Tibial nerve (tissue), 4 donors: Measurements from ENCODE around the gene CALHM5.

Experiments
- CTCF ChIP-seq, 5 experiments: fragments of 200-600 bp in 3 of 5; fragments of 450-650 bp in 2 of 5; sonication (generic) in 3 of 5; IDR thresholded peaks; one replicate each; pipeline ENCODE4 v1.5.1; 2016 to 2019; ENCODE audit warnings: antibody characterized with exemption in 5 of 5, mild to moderate bottlenecking in 3 of 5, moderate library complexity in 2 of 5
- EP300 ChIP-seq, 2 donors: sonication (generic); formaldehyde crosslinking; IDR thresholded peaks; one replicate each; pipeline ENCODE4 v1.6.1; 2017; ENCODE audit warnings: antibody characterized with exemption in 2 of 2, mild to moderate bottlenecking in 1 of 2
- POLR2A ChIP-seq, 2 donors: fragments of 450-650 bp; IDR thresholded peaks; one replicate each; pipeline ENCODE4 v1.6.1; 2017; ENCODE audit warnings: antibody characterized with exemption in 2 of 2, mild to moderate bottlenecking in 2 of 2, moderate library complexity in 2 of 2

GRCh38 chr6:116557893-116558292 is 46.5 kb downstream of the CALHM5 start:
- TF ChIP-seq POLR2A (IDR thresholded peaks at IDR 0.05) (no peak), CTCF (IDR thresholded peaks at IDR 0.05) (no peak), EP300 (IDR thresholded peaks at IDR 0.05) (no peak)
